Gastroesophageal sphincter (tissue), 3 donors: Measurements from ENCODE around the gene ABR.

ENCODE experiments used
- CTCF ChIP-seq, 4 experiments: fragments of 200-600 bp in 2 of 4; fragments of 450-650 bp in 2 of 4; sonication (generic) in 1 of 4; IDR thresholded peaks; one replicate each; pipeline ENCODE4 v1.5.1; 2017 to 2019; ENCODE audit warnings: antibody characterized with exemption in 4 of 4, mild to moderate bottlenecking in 2 of 4, moderate library complexity in 2 of 4
- EP300 ChIP-seq: sonication (generic); formaldehyde crosslinking; IDR thresholded peaks from one replicate; pipeline ENCODE4 v1.6.1; 2017; ENCODE audit warnings: antibody characterized with exemption, mild to moderate bottlenecking
- POLR2A ChIP-seq, 2 donors: fragments of 450-650 bp; IDR thresholded peaks; one replicate each; pipeline ENCODE4 v1.6.1; 2017; ENCODE audit warnings: antibody characterized with exemption in 2 of 2, mild to moderate bottlenecking in 2 of 2, moderate library complexity in 1 of 2
- POLR2AphosphoS5 ChIP-seq: sonication (generic); formaldehyde crosslinking; IDR thresholded peaks from one replicate; pipeline ENCODE4 v1.6.1; 2017; ENCODE audit warnings: antibody characterized with exemption

DNA sequence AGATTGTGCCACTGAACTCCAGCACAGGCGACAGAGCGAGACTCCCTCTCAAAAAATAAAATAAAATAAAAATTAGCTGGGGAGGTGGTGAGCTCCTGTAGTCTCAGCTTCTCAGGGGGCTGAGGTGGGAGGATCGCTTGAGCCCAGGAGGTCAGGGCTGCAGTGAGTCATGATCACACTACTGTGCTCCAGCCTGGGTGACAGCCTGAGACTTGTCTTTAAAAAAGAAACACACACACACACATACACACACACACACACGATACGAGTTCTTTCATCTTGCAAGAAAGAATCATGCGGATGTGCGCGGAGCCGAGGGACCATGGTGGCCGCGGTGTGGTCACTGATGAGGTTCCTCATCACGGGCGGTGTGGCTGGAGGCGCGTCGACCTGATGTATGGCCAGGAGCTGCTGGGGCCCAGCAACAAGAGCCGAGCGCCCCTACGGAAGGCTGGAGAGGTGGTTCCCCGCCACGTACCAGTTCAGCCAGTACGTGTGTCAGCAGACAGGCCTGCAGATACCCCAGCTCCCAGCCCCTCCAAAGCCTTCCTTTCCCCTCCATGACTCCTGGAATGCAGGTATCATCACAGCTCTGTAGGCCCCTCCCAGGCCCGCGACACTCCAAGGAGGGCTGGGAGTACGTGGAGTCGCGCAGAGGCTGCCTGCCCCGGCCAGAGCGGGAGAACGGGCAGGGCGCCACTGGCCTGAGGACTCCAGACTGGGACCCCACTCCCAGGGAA lies 220.9 kb downstream of the ABR start:
- TF ChIP-seq CTCF (IDR thresholded peaks at IDR 0.05): no peak
- TF ChIP-seq POLR2A (IDR thresholded peaks at IDR 0.05): no peak
- TF ChIP-seq POLR2AphosphoS5: no peak
- TF ChIP-seq EP300: no peak
